HAP-1 (cell line): ENCODE results near the gene SHISA8.

Experiments used
- DNase-seq, 2 experiments: peaks; one replicate each; pipeline ENCODE4 v3.0.0-alpha.2; 2016 to 2020; ENCODE audit warnings: low spot score in 2 of 2
- H3K27me3 ChIP-seq: fragments of 250-450 bp; sonication (Bioruptor Pico); 2 replicates; pipeline ENCODE4 v1.5.1; 2020; ENCODE audit warnings: low read depth, mild to moderate bottlenecking, moderate library complexity
- H3K36me3 ChIP-seq: fragments of 250-450 bp; sonication (Bioruptor Pico); replicated peaks from 2 replicates; pipeline ENCODE4 v1.5.1; 2020; ENCODE audit warnings: mild to moderate bottlenecking
- H3K4me1 ChIP-seq: fragments of 250-450 bp; sonication (Bioruptor Pico); 2 replicates; pipeline ENCODE4 v1.5.1; 2020; ENCODE audit warnings: mild to moderate bottlenecking
- H3K4me3 ChIP-seq: fragments of 250-450 bp; sonication (Bioruptor Pico); 2 replicates; pipeline ENCODE4 v1.5.1; 2020; ENCODE audit warnings: mild to moderate bottlenecking, moderate library complexity
- H3K9me3 ChIP-seq: fragments of 250-450 bp; sonication (Bioruptor Pico); 2 replicates; pipeline ENCODE4 v1.5.1; 2020; ENCODE audit warnings: mild to moderate bottlenecking, moderate library complexity
- in situ Hi-C: fragments of 300-500 bp; cut with MboI; formaldehyde crosslinking; loops from 3 replicates; pipeline ENCODE4 v1.14.3; 2020; ENCODE audit warnings: low sequenced_read_pairs, inconsistent platforms, mixed read lengths

The SHISA8 gene

GRCh38 chr22:41904450-41905410 lies 10.1 kb downstream of the SHISA8 start:
- no peaks in the 10 kb centered on the region for H3K27me3 ChIP-seq
- H3K4me3 ChIP-seq, result no peak overlapping the region
- H3K4me1 ChIP-seq, result no peaks in the 10 kb centered on the region
- DNase-seq, result no peak
- peaks cover 78% of the 10 kb centered on the region for H3K36me3 ChIP-seq
- H3K9me3 ChIP-seq, result no peaks in the 10 kb centered on the region
- in situ Hi-C loops, result no loop called here

DNA sequence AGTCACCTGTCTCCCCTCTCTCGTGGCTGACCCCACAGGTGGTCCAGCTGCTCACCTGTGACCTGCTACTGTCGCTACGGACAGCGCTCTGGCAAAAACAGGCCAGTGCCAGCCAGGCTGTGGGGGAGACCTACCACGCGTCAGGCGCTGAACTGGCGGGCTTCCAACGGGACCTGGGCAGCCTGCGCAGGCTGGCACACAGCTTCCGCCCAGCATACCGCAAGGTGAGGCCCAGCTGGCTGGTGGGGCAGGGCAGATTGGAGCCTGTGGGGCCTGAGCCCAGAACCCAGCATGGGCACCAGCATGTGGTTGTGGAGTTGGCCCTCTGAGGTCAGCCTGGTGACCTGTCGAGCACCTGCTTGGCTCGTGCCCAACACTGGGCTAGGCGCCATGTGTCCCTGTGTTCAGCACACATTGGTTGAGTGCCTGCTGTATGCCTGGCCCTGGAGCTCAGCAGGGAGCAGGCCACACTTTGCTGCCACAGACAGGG lies 11.9 kb downstream of the SHISA8 start:
- DNase-seq, result no peak
- Histone ChIP-seq H3K9me3 (no peaks in the 10 kb centered on the region), H3K27me3 (no peaks in the 10 kb centered on the region), H3K36me3 (peaks cover 93% of the 10 kb centered on the region), H3K4me3 (no peak overlapping the region), H3K4me1 (no peaks in the 10 kb centered on the region)
- in situ Hi-C loops, result no loop called here

GRCh38 chr22:41902016-41902415 lies 12.9 kb downstream of the SHISA8 start:
- no peak for DNase-seq
- Histone ChIP-seq H3K4me3 (no peak overlapping the region), H3K36me3 (peaks cover 96% of the 10 kb centered on the region), H3K27me3 (no peaks in the 10 kb centered on the region), H3K9me3 (no peaks in the 10 kb centered on the region), H3K4me1 (no peaks in the 10 kb centered on the region)
- in situ Hi-C loops, result no loop called here

- Histone ChIP-seq H3K4me1 (no peaks in the 10 kb centered on the region), H3K36me3 (peaks cover 97% of the 10 kb centered on the region), H3K9me3 (no peaks in the 10 kb centered on the region), H3K4me3 (no peak overlapping the region), H3K27me3 (no peaks in the 10 kb centered on the region)
- DNase-seq, result no peak
- in situ Hi-C loops, result no loop called here
Measured at GRCh38 chr22:41900652-41901312, 14.1 kb downstream of the SHISA8 start.

DNA sequence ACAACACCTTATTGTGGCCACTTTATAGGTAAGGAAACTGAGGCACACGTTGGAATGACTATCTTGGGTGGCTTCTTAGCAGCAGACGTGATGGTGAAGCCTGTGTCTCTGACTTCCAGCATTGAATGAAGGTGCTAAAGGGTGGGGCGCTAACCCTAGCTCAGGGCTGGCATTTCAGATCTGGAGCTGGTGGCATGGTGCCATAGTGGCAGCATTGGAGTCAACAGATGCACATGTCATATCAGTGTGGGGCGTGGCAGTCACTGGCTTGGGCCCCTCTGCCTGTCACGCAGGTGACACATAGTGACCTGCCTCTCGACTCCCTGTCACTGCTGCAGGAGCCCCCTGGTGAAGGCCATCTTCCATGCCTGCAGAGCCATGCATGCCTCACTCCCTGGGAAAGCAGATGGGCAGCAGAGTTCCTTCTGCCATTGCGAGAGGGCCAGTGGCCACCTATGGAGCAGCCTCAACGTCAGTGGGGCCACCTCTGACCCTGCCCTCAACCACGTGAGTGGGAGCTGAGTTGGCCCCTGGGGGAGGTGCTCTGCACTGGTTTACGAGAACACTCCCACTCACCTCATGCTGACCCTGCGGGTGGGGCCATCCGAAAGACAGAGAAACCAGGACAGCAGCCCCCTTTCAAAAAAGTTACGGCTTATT lies 14.8 kb downstream of the SHISA8 start:
- DNase-seq, result no peak
- in situ Hi-C loops, result no loop called here
- Histone ChIP-seq H3K4me1 (no peaks in the 10 kb centered on the region), H3K9me3 (no peaks in the 10 kb centered on the region), H3K27me3 (no peaks in the 10 kb centered on the region), H3K4me3 (no peak overlapping the region), H3K36me3 (peaks cover 94% of the 10 kb centered on the region)

DNA sequence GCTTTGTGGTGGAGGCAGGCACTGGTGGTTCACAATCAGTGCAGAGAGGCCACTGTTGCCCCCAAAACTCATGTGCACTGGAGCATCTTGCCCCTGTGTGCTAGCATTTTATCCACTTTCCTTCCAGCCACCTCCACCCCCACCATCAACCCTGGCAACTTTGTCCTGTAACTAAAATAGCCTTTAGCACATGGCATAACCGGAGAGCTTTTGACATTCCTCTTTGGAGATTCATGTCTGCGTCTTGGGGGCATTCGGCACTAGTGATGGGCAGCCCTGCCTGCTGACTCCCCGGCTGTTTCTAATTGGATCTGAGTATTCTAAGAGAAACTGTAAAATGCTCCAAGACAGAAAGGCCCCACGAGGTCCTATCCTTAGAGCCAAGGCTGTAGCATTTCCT lies 15.8 kb downstream of the SHISA8 start:
- peaks cover 94% of the 10 kb centered on the region for H3K36me3 ChIP-seq
- in situ Hi-C loops, result no loop called here
- no peaks in the 10 kb centered on the region for H3K9me3 ChIP-seq
- H3K27me3 ChIP-seq, result no peaks in the 10 kb centered on the region
- no peak for DNase-seq
- no peak overlapping the region for H3K4me3 ChIP-seq
- H3K4me1 ChIP-seq, result no peaks in the 10 kb centered on the region

GRCh38 chr22:41898645-41899044 lies 16.2 kb downstream of the SHISA8 start:
- in situ Hi-C loops, result no loop called here
- peaks cover 94% of the 10 kb centered on the region for H3K36me3 ChIP-seq
- H3K4me3 ChIP-seq, result no peak overlapping the region
- no peaks in the 10 kb centered on the region for H3K9me3 ChIP-seq
- H3K4me1 ChIP-seq, result no peaks in the 10 kb centered on the region
- DNase-seq, result no peak
- no peaks in the 10 kb centered on the region for H3K27me3 ChIP-seq

DNA sequence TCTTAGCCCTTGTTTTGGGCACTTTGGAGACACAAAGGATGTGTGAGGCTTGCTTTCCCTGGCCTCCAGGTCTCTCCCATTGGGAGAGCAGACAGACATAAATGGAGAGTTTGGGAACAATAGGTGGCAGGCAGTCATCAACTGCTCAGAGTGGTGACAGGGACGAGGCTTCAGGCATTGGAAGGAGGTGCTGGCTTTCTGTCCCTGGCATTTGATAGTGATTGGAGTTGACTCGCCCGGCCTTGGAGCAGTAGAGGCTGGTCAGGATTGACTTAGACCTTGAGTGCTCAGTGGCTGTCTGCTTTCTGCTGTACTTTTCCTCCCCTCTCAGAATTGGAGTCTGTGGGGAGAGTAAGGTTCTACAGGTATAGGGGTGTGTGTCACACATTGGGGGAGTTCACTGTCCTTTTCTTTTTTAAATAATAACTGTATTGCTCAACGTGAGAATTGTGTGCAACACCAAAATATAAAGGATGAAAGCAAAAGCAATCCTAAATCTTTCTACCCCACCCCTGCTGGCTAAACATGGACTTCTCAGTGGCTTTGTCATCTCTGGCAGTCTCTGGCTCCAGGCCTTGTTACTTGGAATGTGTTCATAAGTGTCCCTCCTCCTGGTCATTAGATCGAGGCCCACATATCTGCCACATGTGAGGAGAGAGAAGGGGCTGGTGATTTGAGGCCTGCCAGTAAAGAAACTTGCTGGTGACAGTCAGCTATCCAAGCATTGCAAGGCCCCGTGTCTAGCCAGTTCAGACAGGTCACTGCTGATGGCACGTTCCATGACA lies 21.1 kb downstream of the SHISA8 start:
- no peaks in the 10 kb centered on the region for H3K4me1 ChIP-seq
- no peaks in the 10 kb centered on the region for H3K9me3 ChIP-seq
- in situ Hi-C loops, result no loop called here
- no peak overlapping the region for H3K4me3 ChIP-seq
- H3K36me3 ChIP-seq, result peaks cover 88% of the 10 kb centered on the region
- H3K27me3 ChIP-seq, result no peaks in the 10 kb centered on the region
- DNase-seq, result no peak

GRCh38 chr22:41892721-41893120 lies 22.2 kb downstream of the SHISA8 start:
- peaks cover 88% of the 10 kb centered on the region for H3K36me3 ChIP-seq
- H3K4me3 ChIP-seq, result no peak overlapping the region
- in situ Hi-C loops, result no loop called here
- no peaks in the 10 kb centered on the region for H3K27me3 ChIP-seq
- no peak for DNase-seq
- no peaks in the 10 kb centered on the region for H3K9me3 ChIP-seq
- H3K4me1 ChIP-seq, result no peaks in the 10 kb centered on the region

GRCh38 chr22:41891407-41891806 lies 23.5 kb downstream of the SHISA8 start:
- in situ Hi-C loops, result no loop called here
- DNase-seq, result no peak
- H3K27me3 ChIP-seq, result no peaks in the 10 kb centered on the region
- H3K4me1 ChIP-seq, result no peaks in the 10 kb centered on the region
- H3K36me3 ChIP-seq, result peaks cover 88% of the 10 kb centered on the region
- no peaks in the 10 kb centered on the region for H3K9me3 ChIP-seq
- H3K4me3 ChIP-seq, result no peak overlapping the region

GRCh38 chr22:41888627-41889200 lies 26.2 kb downstream of the SHISA8 start:
- DNase-seq, result no peak
- Histone ChIP-seq H3K4me1 (no peaks in the 10 kb centered on the region), H3K4me3 (no peak overlapping the region), H3K27me3 (no peaks in the 10 kb centered on the region), H3K9me3 (no peaks in the 10 kb centered on the region), H3K36me3 (peaks cover 93% of the 10 kb centered on the region)
- in situ Hi-C loops, result no loop called here

- Histone ChIP-seq H3K4me3 (no peak overlapping the region), H3K36me3 (peaks cover 99% of the 10 kb centered on the region), H3K4me1 (no peaks in the 10 kb centered on the region), H3K9me3 (no peaks in the 10 kb centered on the region), H3K27me3 (no peaks in the 10 kb centered on the region)
- no peak for DNase-seq
- in situ Hi-C loops, result no loop called here
Measured at GRCh38 chr22:41885516-41885915, 29.4 kb downstream of the SHISA8 start.

DNA sequence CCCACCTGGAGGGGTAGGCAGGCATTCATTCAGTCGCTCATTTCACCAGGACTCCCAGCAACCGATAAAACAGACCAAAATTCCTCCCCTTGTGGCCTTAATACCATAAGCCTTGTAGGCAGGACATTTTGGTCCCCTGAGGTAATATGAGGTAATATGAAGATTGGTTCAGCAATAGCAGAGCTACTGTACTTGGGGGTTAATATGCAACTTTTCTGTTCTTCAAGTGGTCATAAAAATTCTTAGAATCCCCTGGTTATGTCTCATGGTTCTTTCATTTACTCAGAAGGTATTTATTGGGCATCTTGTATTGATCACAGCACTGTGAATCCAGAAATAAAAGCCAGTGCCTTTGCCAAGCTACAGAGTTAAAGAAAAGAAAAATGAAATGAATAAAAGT lies 29.8 kb downstream of the SHISA8 start:
- Histone ChIP-seq H3K4me1 (no peaks in the 10 kb centered on the region), H3K36me3 (peaks cover 100% of the 10 kb centered on the region), H3K9me3 (no peaks in the 10 kb centered on the region), H3K4me3 (no peak overlapping the region), H3K27me3 (no peaks in the 10 kb centered on the region)
- DNase-seq, result no peak
- in situ Hi-C loops, result no loop called here
